Liver (tissue), 3 donors: ENCODE results near the gene TAB2.

ENCODE experiments used
- CTCF ChIP-seq: fragments of 150-350 bp; IDR thresholded peaks from 2 replicates; pipeline ENCODE4 v1.5.1; 2017; ENCODE audit warnings: improper control_type of control experiment, low read depth, low read length; ENCODE audit not compliant: missing input control
- EGR1 ChIP-seq, 2 donors: IDR thresholded peaks; 2 replicates each; pipeline ENCODE4 v1.6.1; 2016 to 2018; ENCODE audit warnings: antibody characterized with exemption in 2 of 2, low read depth in 2 of 2
- FOXA1 ChIP-seq: IDR thresholded peaks from 2 replicates; pipeline ENCODE4 v1.6.1; 2016; ENCODE audit warnings: antibody characterized with exemption
- HNF4G ChIP-seq: IDR thresholded peaks from 2 replicates; pipeline ENCODE4 v1.6.1; 2016; ENCODE audit warnings: antibody characterized with exemption
- REST ChIP-seq: IDR thresholded peaks from 2 replicates; pipeline ENCODE4 v1.6.1; 2016; ENCODE audit warnings: antibody characterized with exemption, mild to moderate bottlenecking
- donor health status: healthy.
- donor health status: healthy.

DNA sequence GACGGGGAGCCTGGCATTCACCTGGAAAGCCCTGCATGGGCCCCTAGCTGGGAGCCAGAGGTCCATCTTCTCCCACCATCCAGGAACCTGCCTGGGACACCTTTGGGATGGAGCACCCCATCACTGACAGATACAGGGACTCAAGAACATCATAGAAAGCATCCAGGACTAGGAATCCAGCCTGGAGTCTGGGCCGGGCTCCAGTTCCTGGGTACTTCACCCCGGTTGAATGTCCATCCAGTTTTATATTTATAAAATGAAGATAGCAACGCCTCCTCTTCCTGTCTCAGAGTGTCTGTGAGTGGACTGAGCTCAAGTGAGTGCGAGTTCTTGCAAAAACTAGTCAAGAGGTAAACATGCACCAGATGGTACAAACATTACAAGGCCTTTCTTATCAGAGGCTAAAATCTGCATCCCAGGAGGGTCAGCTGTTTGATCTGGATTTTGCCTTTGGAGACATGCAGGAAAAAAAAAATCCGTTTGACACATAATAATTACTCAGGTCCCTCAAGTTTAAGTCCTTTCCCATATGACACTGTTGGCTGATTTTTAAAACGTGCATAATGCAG lies 139.9 kb downstream of the TAB2 start:
- no peak for TF ChIP-seq CTCF
- TF ChIP-seq FOXA1, result no peak
- no peak for TF ChIP-seq HNF4G
- no peak for TF ChIP-seq EGR1 (IDR thresholded peaks at IDR 0.05; ENCODE audit: low read depth in 2 of 2)
- no peak for TF ChIP-seq REST
